Activated CD8-positive, alpha-beta T cell treated with anti-CD3 and anti-CD28 coated beads for 36 hours (primary cell): Measurements from ENCODE around the gene LAMP2. TPM values are rescaled to one million over a fixed set of nuclear protein-coding genes. Genes with fewer than 3 reads are reported as not detected.

Experiments used
- ATAC-seq: fragments of 200-7000 bp; cut with Tn5 transposase; one replicate; pipeline ENCODE4 v1.10.0; 2021; ENCODE audit warnings: mild to moderate bottlenecking, moderate library complexity
- CTCF ChIA-PET: fragments of 350-600 bp; sonication (Branson Sonifier 250); formaldehyde crosslinking; loops from one replicate; lab custom pipeline; 2021; ENCODE audit warnings: antibody characterized with exemption; lab: Charles Lee
- POLR2A ChIA-PET: fragments of 350-600 bp; sonication (Branson Sonifier 250); formaldehyde crosslinking; loops from one replicate; lab custom pipeline; 2021; ENCODE audit warnings: antibody characterized with exemption; lab: Charles Lee
- DNase-seq: peaks from one replicate; pipeline ENCODE4 v3.0.0-alpha.2; 2020
- H3K27ac Mint-ChIP-seq: one replicate; pipeline ENCODE4 v1.8.0; 2021; ENCODE audit warnings: mild to moderate bottlenecking, mixed read lengths
- H3K27me3 Mint-ChIP-seq: one replicate; pipeline ENCODE4 v1.8.0; 2021; ENCODE audit warnings: mixed read lengths
- H3K36me3 Mint-ChIP-seq: one replicate; pipeline ENCODE4 v1.8.0; 2021; ENCODE audit warnings: low read depth, mixed read lengths
- H3K4me1 Mint-ChIP-seq: one replicate; pipeline ENCODE4 v1.8.0; 2021; ENCODE audit warnings: low read depth, mixed read lengths
- H3K4me3 Mint-ChIP-seq: one replicate; pipeline ENCODE4 v1.8.0; 2021; ENCODE audit warnings: mild to moderate bottlenecking, moderate library complexity, mixed read lengths
- H3K9me3 Mint-ChIP-seq: one replicate; pipeline ENCODE4 v1.8.0; 2021; ENCODE audit warnings: mixed read lengths
- CTCF ChIP-seq: fragments of 200-600 bp; IDR thresholded peaks from one replicate; pipeline ENCODE4 v1.8.0; 2022; ENCODE audit warnings: antibody characterized with exemption, mild to moderate bottlenecking
- intact Hi-C: fragments of 100-400 bp; cut with micrococcal nuclease; formaldehyde crosslinking; loops from one replicate; pipeline ENCODE4 v1.10.0; 2022
- total RNA-seq, 2 experiments: library from RNA; stranded (reverse); gene quantifications; one replicate each; pipeline ENCODE4 v1.2.3, GENCODE V29; 2021

The LAMP2 gene
- total RNA-seq, 2 experiments from 2014 or later: 22.9 to 23.3 TPM

GRCh38 chrX:120426599-120426998 is 42.5 kb downstream of the LAMP2 start:
- no peaks in the 10 kb centered on the region for H3K27me3 Mint-ChIP-seq
- no peaks in the 10 kb centered on the region for H3K9me3 Mint-ChIP-seq
- ChIA-PET CTCF (interaction anchor here (1.6 kb wide), 1 partner anchor 46 kb away, joined by 4 read pairs; no protein-coding TSS in a partner anchor), POLR2A (no interaction called here)
- peaks cover 5% of the 10 kb centered on the region for H3K4me1 Mint-ChIP-seq
- DNase-seq (no peak), ATAC-seq (no peak)
- H3K4me3 Mint-ChIP-seq: no peak overlapping the region
- TF ChIP-seq CTCF: no peak
- no peak overlapping the region for H3K27ac Mint-ChIP-seq
- intact Hi-C loops: no loop called here
- peaks cover 3% of the 10 kb centered on the region for H3K36me3 Mint-ChIP-seq

- ChIA-PET POLR2A (no interaction called here), CTCF (no interaction called here)
- H3K27ac Mint-ChIP-seq: peak overlapping the region; percentile 53
- H3K27me3 Mint-ChIP-seq: no peaks in the 10 kb centered on the region
- no peak for TF ChIP-seq CTCF
- no peaks in the 10 kb centered on the region for H3K36me3 Mint-ChIP-seq
- no peak overlapping the region for H3K4me3 Mint-ChIP-seq
- intact Hi-C loops: no loop called here
- DNase-seq (peak; percentile 12), ATAC-seq (no peak)
- peaks cover 10% of the 10 kb centered on the region for H3K4me1 Mint-ChIP-seq
- H3K9me3 Mint-ChIP-seq: no peaks in the 10 kb centered on the region
Observed at GRCh38 chrX:120419463-120419862, 49.6 kb downstream of the LAMP2 start.

GRCh38 chrX:120408168-120408567 is 60.9 kb downstream of the LAMP2 start:
- ChIA-PET POLR2A (no interaction called here), CTCF (no interaction called here)
- ATAC-seq (no peak), DNase-seq (no peak)
- Mint-ChIP-seq H3K9me3 (peaks cover 3% of the 10 kb centered on the region), H3K4me3 (no peak overlapping the region), H3K27me3 (no peaks in the 10 kb centered on the region), H3K36me3 (no peaks in the 10 kb centered on the region), H3K27ac (no peak overlapping the region), H3K4me1 (no peaks in the 10 kb centered on the region)
- intact Hi-C loops: no loop called here
- no peak for TF ChIP-seq CTCF

GRCh38 chrX:120406638-120407037 is 62.5 kb downstream of the LAMP2 start:
- Mint-ChIP-seq H3K27me3 (no peaks in the 10 kb centered on the region), H3K36me3 (no peaks in the 10 kb centered on the region), H3K27ac (no peak overlapping the region), H3K4me1 (no peaks in the 10 kb centered on the region), H3K4me3 (no peak overlapping the region), H3K9me3 (peaks cover 3% of the 10 kb centered on the region)
- POLR2A ChIA-PET: no interaction called here
- ATAC-seq: no peak
- DNase-seq: no peak
- intact Hi-C loops: no loop called here
- no peak for TF ChIP-seq CTCF
- CTCF ChIA-PET: no interaction called here

GRCh38 chrX:120402369-120402768 is 66.7 kb downstream of the LAMP2 start:
- no peak for TF ChIP-seq CTCF
- CTCF ChIA-PET: no interaction called here

More at GRCh38 chrX:120402369-120402768, 66.7 kb downstream of the LAMP2 start:
- no peak for ATAC-seq
- Mint-ChIP-seq H3K4me3 (no peak overlapping the region), H3K27me3 (no peaks in the 10 kb centered on the region), H3K4me1 (no peaks in the 10 kb centered on the region), H3K9me3 (no peaks in the 10 kb centered on the region), H3K27ac (no peak overlapping the region), H3K36me3 (no peaks in the 10 kb centered on the region)
- intact Hi-C loops: no loop called here
- POLR2A ChIA-PET: no interaction called here
- DNase-seq: no peak
